Activated gamma-delta T cell treated with Interleukin-2 at 50 U/mL for 16 hours (primary cell): ENCODE measurements around the gene UVSSA.
"Not testable (repeated sequence)": the region's sequence is repeated elsewhere in the genome, so short reads cannot be mapped to it uniquely, and the experiment has no call there.

ENCODE experiments used
- DNase-seq: peaks from one replicate; pipeline ENCODE4 v3.0.0-alpha.2; 2020

The UVSSA gene

DNA sequence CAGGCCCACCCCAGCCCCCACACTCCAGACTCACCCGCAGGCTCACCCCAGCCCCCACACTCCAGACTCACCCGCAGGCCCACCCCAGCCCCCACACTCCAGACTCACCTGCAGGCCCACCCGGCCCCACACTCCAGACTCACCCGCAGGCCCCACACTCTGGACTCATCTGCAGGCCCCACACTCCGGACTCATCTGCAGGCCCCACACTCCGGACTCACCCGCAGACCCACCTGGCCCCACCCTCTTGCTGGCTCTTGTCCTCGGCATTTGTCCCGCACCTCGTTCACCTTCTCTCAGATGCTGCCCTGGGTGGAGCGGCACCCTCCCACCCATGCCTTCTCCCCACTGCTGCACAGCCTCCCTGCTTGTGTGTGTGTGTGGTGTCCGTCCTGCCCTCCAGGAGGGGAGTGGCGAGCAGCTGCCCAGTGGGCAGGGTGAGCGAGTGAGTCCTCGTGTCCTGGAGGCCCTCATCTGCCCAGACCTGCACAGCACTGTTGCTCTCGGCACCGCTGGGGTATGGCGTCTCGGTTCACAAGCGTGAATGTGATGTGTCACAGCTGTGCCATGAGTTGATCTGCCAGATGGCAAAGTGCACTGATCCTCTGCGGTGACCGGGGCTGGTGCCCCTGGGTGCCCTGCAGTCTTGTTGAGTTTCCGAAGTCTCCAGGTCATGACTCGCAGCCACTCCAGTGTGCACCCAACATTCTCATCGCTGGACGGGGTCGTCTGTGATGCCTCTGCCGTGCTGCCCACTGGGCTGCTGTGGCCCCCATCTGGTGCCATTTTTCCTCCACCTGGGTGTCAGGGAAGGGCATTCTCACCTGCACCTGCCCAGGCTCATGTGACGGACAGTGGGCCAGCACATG, 29.6 kb upstream of the UVSSA start:
- DNase-seq = no peak

DNA sequence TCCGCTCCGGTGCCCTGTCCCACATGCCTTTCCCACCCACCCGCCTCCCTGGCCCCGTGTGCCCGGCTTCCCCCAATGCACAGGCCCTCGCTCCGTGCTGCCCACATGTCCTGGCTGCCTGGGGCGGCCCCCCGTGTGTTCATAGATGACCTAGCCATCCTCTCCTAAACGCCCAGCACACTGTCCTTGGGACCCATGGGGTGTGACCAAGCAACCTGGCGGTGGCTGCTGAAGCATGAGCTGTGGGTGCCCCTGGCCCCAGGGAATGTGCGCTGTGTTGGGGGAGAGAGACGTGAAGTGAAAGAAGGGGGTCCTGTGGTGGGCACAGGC, 29.0 kb upstream of the UVSSA start:
- DNase-seq = no peak

DNA sequence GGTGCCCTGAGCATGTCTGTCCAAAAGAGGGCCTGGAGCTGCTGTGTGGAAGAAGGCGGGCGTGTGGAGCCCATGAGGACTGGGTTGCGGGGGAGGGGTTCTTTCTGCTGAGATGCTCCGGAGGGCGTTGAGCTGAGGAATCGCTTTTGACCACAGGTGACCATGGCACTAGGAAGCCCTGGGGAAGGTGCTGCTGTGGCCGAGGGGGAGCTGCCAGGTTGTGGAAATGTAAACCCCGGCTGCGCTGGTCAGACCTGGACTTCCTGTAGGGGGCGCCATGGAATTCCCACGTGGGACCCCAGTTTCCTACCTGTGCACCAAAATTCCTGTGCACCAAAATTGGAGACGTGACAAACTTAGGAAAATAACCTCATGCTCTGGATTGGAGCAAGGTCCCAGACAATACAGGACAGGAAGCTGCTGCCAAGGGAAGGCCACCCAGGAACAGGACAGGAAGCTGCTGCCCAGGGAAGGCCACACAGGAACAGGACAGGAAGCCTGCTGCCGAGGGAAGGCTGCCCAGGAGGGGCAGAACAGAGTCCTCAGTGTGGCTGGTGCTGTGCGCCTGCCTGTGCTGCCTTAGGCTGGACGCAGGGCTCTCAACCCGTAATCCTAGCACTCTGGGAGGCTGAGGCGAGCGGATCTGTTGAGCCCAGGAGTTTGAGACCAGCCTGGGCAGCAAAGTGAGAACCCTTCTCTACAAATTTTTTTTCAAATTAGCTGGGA, 28.4 kb upstream of the UVSSA start:
- peak; percentile 28 for DNase-seq

DNA sequence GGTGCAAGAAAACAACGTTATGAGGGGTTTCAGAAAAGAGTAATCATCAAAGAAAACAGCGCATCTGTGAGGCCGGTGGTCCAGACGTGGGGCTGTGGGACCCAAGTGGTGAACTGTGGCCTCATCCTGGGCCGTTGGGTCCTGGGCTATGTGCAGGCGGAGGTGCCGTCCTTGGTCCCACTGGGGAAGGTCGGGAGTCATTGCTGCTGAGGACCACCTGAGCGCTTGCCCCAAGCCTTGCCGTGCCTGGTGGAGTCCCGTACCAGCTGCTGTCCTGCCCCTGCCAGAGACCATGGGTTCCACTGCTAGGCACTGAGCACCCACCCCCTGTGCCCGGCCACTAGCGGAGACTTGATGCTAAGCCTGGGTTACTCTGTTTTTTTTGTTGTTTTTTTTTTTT, 25.5 kb upstream of the UVSSA start:
- no peak for DNase-seq

DNA sequence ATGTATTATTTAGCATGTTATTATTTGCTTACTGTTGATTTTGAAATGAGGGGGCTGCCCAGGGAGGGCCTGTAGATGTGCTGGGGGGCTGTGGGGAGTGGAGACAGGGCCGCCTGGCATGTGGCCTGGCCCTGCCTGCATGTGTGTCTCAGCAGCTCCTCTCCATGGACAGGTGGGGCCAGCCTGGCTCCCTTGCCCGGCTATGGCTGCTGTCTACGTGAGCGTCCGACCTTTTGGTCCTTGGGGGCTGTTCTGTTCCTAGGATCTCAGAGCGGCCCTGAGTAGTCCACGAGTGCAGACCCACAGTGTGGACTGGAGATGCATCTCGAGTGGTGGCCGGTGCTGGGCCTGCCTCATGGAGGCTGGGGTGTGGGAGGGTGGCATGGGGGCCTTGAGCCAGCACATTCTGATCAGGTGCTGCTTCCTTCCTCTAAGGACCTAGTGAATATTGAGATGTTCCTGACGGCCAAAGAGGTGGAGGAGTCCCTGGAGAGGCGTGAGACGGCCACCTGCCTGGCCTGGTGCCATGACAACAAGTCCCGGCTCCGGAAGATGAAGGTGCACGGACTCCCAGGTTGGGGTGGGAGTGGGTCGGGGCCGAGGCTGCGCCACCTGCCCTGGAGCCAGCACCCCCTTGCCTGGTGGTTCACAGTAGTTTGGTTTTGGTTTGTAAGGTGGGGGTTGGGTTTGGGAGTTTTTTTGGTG, 24.9 kb upstream of the UVSSA start:
- no peak for DNase-seq

DNA sequence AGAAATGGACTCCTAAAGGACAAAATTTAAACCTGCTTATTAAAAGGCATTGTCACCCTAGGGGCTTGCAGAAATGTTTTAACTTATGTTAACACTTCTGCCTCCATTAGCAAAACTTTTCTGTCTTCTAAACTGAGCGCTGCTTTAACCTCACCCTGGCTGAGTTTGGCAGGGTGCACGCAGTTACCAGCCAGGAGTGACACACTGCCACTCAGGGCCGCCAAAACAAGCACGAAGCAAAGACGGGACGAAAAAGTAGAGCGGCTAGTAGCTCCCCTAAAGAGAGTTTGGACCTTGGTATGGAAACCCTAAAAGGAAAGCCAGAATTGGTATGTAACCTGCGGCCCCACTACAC, 23.8 kb upstream of the UVSSA start:
- DNase-seq = no peak

DNA sequence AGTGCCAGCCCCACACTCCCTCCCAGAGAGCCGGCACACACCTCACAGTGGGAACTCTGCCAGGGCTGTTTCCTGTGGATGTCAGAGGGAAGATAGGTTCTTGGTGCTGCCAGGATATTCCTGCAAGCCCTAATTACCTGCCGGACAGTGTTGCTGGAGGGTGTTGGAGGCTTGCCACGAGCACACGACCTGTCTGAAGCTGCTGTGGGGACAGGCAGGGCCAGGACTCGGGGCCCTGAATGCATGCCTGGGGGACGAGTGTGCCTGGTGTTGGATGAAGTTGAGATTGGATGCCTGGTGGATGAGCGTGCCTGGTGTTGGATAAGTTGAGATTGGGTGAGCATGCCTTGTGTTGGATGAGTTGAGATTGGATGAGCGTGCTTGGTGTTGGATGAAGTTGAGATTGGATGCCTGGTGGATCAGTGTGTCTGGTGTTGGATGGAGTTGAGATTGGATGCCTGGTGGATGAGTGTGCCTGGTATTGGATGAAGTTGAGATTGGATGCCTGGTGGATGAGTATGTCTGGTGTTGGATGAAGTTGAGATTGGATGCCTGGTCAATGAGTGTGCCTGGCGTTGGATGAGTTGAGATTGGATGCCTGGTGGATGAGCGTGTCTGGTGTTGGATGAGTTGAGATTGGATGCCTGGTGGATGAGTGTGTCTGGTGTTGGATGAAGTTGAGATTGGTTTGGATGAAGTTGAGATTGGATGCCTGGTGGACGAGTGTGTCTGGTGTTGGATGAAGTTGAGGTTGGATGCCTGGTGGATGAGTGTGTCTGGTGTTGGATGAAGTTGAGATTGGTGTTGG, 23.2 kb upstream of the UVSSA start:
- DNase-seq = no peak

DNA sequence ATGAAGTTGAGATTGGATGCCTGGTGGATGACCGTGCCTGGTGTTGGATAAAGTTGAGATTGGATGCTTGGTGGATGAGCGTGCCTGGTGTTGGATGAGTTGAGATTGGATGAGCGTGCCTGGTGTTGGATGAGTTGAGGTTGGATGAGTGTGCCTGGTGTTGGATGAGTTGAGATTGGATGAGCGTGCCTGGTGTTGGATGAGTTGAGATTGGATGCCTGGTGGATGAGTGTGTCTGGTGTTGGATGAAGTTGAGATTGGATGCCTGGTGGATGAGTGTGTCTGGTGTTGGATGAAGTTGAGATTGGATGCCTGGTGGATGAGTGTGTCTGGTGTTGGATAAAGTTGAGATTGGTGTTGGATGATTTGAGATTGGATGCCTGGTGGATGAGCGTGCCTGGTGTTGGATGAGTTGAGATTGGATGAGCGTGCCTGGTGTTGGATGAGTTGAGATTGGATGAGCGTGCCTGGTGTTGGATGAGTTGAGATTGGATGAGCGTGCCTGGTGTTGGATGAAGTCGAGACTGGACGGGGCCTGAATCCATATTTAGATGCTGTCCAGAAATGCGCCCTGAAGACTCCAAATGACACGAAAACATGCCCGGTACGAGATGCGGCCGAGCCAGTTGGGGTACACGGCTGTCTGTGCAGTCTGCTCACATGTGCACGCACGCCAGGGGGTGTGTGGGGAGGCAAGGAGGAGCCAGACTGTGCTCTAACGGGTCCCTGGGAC, 22.4 kb upstream of the UVSSA start:
- DNase-seq = not testable (repeated sequence)

DNA sequence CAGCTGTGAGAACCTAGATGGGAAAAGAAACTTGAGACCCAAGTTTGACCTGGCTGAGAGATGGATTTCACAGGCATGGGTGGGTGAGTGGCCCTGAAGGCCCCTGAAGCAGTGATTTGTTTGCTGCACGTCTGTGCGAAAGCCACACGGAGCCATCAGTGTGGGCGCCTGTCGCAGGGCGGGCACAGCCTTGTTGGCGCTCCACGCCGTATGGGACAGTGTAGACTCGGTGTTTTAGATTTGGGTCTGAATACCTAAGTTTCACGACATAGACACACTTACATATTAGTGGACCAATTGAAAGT, 21.9 kb upstream of the UVSSA start:
- no peak for DNase-seq

DNA sequence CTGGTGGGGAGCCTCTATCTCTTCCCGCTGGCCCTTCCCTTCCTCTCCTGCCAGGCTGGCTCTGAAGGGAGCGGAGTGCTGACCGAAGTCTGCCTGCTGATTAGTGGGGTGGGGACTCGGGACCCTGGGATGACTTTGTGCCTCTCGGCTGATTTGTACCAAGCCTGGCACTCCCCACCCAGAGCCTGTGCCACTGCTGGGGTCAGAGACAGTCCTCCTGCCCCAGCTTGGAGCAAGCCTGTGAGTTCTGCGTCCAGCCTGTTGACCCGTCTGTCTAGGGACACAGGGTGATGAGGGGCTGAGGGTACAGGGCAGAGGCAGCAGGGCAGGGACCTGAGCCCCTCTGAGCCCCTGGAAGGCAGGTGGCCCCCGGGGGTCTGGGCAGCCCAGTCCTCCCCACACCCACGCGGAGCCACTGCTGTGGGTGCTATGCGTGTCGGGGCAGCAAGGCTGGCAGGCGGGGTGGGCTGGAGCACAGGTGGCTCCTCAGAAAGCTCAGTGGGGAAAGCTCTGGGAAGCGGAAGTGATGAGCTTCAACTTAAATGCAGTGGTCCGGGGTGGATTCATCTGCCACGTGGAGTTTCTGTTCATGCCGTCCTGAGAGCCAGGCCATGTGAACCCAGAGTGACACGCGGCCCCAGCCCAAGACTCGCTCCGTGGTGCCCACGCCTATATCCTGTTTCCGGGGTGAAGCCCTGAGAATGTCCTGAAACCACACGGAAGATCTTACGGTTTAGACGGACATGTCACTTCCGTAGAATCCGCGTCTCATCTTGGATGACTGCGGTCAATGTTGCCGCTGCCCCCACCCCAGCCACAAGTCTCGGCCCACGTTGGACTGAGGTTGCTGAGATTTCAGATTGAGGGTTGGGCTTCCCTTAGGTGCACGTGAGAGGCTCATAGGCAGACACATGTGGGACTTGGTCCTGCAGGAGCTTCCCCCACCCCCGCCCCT, 21.1 kb upstream of the UVSSA start:
- DNase-seq = no peak

DNA sequence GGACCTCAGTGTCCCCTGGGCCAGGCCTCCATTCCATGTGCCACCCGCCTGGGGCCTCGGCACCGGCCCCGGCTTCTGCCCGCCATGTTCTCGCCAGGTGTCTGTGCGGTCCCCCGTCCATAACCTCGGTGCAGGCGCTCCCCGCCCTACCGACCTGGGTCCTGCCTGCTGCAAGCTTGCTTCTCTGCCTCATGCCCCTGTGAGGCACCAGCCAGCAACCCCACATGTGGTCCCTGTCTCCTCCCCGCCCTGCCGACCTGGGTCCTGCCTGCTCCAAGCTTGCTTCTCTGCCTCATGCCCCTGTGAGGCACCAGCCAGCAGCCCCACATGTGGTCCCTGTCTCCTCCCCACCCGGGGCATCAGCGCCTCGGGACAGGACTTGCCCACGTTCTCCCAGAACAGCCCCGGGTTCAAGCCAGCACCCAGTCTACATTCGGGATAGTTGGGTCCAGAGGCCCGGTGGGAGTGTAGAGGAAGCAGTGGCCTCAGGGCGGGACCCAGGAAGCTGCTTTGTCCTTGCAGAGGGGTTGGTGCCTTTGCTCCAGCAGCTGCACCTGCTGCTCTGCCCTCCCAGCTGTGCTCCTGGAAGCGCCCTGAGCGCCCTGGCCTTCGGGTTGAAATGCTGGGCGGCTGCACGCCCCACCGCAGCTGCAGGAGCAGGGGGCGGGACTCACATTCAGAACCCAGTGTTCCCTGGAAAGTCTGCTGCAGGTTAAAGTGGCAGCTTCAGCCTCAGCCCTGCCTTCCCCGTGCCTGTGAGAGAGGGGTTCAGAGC, 20.1 kb upstream of the UVSSA start:
- DNase-seq = no peak

DNA sequence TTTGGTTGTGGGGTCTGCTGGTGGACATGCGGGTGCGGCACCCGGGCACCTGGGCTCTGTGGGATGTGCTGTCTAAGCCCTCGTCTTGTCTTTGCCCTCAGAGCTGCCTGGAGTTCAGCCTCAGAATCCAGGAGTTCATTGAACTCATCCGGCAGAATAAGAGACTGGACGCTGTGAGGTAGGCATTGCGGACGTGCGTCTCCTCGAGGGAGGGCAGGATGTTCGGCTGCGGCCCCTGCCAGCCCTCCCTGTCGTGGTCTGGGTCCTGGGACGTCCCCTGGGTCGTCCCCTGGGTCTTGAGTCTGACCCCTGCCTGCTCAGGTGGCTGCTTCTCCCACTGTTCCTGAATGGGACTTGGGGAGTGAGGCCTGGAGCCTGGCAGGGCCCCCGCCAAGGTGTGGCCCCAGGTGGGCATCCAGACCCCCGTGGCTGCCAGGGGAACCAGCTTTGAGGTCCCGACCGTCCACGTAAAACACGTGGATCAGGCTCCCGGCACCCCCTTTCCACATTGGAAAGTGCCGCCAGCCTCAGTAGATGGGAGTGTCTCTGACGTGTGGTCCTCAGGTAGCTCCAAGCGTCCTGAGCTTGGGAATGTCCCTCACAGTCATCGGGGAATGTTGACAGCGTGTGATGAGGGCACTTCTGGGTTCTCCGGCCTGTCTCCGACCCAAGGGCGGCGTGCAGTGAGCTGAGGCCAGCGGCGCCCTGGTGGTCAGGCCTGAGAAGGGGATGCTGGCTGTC, 19.3 kb upstream of the UVSSA start:
- DNase-seq = no peak

DNA sequence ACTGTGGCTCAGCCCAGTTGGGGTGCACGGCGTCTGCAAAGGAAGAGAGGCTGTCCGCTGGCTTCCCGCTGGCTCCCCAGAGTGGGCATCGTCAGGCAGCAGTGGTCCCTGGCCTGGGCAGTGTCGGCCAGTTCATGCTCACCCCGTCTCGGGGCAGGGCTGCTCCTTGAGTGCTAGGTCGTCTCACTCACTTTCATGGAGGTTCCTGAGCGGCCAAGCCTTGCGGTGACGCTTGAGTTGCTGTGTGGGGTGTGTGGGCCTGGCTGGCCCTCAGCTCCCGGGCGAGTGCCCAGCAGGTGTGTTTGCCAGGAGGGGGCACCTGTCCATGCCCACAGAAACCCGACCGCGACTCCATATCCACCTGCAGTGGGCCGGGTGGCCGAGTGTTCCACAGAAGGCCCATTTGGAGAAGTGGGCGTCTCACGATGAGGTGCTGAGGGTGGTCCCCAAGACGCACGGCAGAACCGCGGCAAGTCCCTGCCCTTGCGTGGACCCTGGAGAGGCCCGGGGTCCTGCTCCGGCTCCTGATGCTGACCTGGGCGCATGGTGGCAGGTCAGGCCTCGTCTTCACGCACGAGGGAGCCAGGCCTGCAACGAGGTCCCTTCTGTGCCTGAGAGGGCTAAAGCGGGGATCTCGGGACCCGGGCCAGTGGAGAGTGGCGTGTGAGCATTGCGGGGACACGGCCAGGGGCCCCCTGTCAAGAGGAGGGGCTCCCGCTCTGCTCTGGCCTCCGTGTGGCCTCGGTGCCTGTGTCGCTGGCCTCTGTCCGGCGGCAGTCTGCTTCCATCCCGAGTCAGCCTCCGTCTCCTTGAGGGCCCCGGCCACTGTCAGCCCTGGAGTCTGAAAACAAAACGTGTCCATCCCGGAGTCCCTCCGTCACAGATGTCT, 18.5 kb upstream of the UVSSA start:
- no peak for DNase-seq

DNA sequence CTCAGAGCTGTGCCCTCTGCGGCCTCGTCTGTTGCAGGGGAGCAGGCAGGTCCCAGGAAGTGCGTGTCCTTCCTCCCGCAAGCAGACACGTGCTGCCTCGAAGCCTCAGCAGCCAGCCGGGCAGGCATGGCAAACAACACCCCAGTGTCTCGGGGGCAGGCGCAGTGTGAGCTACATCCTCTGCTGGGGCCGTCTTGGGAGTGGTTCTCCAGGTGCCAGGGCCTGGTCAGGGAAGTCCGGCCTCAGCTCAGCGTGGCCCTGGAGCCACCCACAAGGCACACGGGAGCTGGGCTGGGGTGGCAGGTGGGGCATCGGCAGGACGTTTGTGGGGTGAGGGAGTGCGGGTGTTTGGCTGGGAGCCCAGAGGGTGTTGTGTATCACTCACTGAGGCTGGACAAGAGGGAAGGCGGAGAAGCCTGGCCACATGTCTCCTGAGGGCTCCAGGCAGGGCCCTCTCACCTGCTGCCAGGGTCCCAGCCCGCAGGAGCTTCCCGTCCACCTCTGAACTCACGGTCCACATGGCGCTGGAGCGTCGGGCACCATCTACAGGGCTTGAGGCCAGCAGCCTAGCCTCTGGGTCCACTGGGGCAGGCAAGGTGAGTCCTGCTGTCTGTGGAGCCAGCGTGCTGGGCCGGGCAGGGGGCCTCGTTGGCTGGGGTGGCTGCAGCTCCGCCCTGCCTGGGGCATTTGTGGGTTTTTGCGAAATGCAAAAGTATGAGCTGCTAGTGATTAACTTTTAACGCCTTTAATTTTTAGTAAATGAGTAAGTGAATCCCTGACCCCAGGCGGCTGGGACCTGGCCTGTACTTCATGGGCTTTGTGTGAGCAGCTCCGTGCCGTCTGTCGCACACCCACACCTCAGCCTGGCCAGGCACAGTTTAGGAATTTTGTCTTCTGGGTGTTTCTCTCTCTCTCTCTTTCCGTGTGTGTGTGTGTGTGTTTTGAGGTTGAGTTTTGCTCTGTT, 17.3 kb upstream of the UVSSA start:
- no peak for DNase-seq

DNA sequence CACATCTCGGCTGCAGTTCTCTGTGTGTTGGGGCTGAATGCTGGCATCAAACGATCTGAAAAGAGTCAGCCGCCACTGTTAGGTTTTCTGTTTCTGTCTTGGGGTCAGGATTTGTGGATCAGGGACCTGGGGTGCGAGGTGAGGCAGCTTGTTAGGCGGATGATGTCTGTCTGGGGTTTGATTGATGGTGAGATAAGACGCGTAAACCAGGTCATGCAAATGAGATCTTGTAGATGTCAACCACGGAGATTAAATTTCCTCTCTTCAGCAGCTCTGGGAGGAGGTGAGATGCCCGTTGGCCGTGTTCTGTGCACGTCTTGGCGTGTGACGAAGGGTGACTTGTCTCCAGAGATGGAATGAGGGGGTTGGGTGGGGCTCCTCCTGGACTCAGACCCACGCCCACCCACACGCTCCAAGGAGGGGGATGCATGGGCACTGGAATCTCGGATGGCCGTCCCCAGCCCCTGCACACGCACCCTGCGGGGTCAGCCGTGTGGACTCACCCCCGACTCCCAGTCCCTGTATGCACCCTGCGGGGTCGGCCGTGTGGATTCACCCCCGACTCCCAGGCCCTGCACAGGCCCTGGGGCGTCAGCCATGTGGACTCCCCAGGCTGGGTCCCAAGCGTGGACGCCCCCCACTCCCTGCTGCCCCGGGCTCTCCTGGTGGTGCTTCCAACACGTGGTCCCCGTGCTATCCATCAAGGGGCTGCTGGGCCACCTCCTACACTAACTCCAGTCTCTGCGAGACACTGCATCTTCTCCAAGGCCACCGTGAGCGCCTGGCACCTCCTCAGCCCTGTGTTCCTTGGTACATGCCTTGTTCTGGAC, 16.0 kb upstream of the UVSSA start:
- DNase-seq = peak; percentile 62

DNA sequence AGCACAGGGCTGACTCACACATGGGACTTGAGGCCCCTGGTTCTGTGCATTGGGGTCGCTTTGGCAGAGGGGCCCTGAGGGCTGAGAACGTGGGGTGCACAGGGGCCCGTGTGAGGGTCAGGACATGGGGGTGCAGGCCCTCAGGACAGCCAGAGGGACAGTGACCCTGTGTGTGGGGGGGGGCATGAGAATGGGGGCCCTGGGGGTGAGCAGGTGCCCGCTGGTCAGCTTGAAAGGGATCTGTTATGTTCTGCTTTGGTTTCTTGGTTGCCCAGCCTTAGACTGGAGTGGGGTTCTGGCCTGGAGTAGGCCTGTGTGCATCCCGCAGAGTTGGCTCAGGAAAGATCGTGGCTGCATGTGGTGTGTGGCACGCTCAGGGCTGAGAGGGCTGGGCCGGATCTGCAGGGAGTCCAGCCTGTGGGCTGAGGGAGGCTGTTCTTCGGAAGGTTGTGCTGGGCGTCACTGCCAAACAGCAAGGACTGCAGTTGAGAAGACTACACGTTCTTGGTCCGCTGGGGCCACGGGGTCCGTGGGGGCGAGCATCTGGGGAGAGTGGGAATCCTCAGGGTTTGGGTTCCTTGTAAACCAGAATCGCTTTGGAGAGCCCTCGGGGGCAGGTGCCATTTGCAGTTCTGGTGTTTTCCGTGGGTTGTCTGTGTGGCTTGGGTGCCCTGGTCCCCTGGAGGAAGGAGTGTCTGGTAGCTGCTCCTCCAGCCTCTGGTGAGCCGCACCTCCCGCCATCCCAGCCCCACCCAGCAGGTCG, 15.2 kb upstream of the UVSSA start:
- DNase-seq = no peak
